ENCODE data around the gene ASCL1. TPM values are rescaled to one million over a fixed set of nuclear protein-coding genes. Genes with fewer than 3 reads are reported as not detected.

Gene ASCL1
- total and polyA plus RNA-seq, 10 of the 15 experiments (the other 5 are each of a cell fraction or from before 2014, with no cell fraction given) = 10.6 to 61.1 (median 20.5) TPM

DNA sequence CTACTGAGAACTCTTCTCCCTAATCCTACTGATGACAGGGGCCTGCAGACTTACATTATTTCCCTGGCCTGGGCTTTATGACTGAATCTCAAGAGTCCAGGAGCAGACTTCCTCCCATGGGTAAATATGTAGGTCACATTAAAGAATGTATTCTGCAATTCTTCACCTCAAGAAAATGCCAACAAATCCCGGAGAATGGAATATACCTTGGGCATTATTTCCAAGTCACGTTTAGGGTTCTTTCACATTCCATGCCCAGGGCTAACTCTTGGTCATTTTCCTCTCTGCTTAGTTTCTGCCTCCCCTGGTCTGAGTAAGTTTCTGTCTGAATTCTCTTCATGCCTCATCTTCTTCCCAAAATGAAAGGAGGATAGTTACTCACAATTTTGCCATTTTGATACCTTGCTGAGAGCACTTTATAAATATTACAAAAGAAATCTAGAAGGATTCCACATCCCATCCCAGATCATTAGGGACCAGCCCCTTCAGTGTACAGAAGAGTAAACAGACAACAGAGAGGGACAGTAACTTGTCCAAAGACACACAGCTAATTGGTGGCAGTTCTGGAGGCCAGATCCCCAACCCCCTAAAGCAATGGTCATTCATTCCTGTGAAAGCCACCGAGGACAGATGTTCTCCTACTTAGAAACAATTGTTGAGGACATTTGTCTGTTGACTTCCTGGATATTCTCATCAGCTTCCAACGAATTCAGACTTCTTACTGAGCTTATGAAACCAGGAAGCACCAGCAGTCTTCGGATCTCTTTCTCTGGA lies 41.0 kb upstream of the ASCL1 start:
- peak overlapping the region; percentile 86 for H2AFZ ChIP-seq (ENCODE audit: control insufficient read depth, low read depth, low read length)
- no peak overlapping the region for H3K9ac ChIP-seq (ENCODE audit: control insufficient read depth, insufficient read depth, low read length)
- H3K27me3 ChIP-seq (replicated peaks in 1 of 2; ENCODE audit: control insufficient read depth in 2 of 2, insufficient read depth in 2 of 2, low read length in 1 of 2) = no peaks in the 10 kb centered on the region
- 54% methylated on average over 5 of the region's 5 CpGs for WGBS (ENCODE audit: insufficient coverage, insufficient replicate concordance, low lambda C conversion rate, missing lambda C conversion rate)
- in situ Hi-C loops (cut with MboI) = no loop called here
- H3K27ac ChIP-seq (ENCODE audit: control insufficient read depth, insufficient read depth) = no peak overlapping the region
- H3K9me3 ChIP-seq (replicated peaks; ENCODE audit: control insufficient read depth, insufficient read depth, low read length) = no peaks in the 10 kb centered on the region; the same call in 2 of the 3 replicates
- H3K4me2 ChIP-seq (ENCODE audit: control insufficient read depth, insufficient read depth) = peak overlapping the region; percentile 75
- H4K20me1 ChIP-seq (ENCODE audit: control insufficient read depth, insufficient read depth) = no peaks in the 10 kb centered on the region
- FAIRE-seq = no peak
- no TSS peak for BruUV-seq (replicated peaks)
- intact Hi-C loops (cut with micrococcal nuclease; ENCODE audit: unreplicated experiment) = no loop called here
- ChIA-PET SMC1A (ENCODE audit: uncharacterized antibody, unreplicated experiment) (interaction anchor here (0.7 to 1.5 kb wide), 5 partner anchors 14 to 630 kb away, joined by 3 to 4 read pairs (median 3); no protein-coding TSS in a partner anchor), POLR2A (interaction anchor here (0.8 kb wide), 1 partner anchor 14 kb away, joined by 3 read pairs; no protein-coding TSS in a partner anchor), RAD21 (ENCODE audit: unreplicated experiment) (interaction anchor here (1.0 to 1.8 kb wide), 2 partner anchors 13 to 33 kb away, joined by 5 to 12 read pairs; no protein-coding TSS in a partner anchor), CTCF (interaction anchor here (1.1 to 3.8 kb wide), 2 partner anchors 24 to 33 kb away, joined by 3 to 19 read pairs; no protein-coding TSS in a partner anchor)
- no peaks in the 10 kb centered on the region for H3K79me2 ChIP-seq (ENCODE audit: control insufficient read depth, insufficient read depth, low read length)
- no peaks in the 10 kb centered on the region for H3K36me3 ChIP-seq (ENCODE audit: control insufficient read depth in 2 of 2, insufficient read depth in 2 of 2, low read length in 1 of 2)
- no peak for DNase-seq (ENCODE audit: low read depth, low spot score)
- ATAC-seq = no peak
- H3K4me1 ChIP-seq (ENCODE audit: control insufficient read depth, insufficient read depth, low read length) = peaks cover 14% of the 10 kb centered on the region
- H3K4me3 ChIP-seq = no peak overlapping the region
- TF ChIP-seq, protein P1, sequence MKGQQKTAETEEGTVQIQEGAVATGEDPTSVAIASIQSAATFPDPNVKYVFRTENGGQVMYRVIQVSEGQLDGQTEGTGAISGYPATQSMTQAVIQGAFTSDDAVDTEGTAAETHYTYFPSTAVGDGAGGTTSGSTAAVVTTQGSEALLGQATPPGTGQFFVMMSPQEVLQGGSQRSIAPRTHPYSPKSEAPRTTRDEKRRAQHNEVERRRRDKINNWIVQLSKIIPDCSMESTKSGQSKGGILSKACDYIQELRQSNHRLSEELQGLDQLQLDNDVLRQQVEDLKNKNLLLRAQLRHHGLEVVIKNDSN (IDR thresholded peaks at IDR 0.05; ENCODE audit: borderline replicate concordance, extremely low read length, insufficient read depth, low read depth, low read length) = no peak
- TF ChIP-seq, protein P2, sequence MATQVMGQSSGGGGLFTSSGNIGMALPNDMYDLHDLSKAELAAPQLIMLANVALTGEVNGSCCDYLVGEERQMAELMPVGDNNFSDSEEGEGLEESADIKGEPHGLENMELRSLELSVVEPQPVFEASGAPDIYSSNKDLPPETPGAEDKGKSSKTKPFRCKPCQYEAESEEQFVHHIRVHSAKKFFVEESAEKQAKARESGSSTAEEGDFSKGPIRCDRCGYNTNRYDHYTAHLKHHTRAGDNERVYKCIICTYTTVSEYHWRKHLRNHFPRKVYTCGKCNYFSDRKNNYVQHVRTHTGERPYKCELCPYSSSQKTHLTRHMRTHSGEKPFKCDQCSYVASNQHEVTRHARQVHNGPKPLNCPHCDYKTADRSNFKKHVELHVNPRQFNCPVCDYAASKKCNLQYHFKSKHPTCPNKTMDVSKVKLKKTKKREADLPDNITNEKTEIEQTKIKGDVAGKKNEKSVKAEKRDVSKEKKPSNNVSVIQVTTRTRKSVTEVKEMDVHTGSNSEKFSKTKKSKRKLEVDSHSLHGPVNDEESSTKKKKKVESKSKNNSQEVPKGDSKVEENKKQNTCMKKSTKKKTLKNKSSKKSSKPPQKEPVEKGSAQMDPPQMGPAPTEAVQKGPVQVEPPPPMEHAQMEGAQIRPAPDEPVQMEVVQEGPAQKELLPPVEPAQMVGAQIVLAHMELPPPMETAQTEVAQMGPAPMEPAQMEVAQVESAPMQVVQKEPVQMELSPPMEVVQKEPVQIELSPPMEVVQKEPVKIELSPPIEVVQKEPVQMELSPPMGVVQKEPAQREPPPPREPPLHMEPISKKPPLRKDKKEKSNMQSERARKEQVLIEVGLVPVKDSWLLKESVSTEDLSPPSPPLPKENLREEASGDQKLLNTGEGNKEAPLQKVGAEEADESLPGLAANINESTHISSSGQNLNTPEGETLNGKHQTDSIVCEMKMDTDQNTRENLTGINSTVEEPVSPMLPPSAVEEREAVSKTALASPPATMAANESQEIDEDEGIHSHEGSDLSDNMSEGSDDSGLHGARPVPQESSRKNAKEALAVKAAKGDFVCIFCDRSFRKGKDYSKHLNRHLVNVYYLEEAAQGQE (IDR thresholded peaks at IDR 0.05; ENCODE audit: low read depth, low read length) = no peak
- no peak for TF ChIP-seq CHD4 (IDR thresholded peaks at IDR 0.05)
- TF ChIP-seq, protein P3, sequence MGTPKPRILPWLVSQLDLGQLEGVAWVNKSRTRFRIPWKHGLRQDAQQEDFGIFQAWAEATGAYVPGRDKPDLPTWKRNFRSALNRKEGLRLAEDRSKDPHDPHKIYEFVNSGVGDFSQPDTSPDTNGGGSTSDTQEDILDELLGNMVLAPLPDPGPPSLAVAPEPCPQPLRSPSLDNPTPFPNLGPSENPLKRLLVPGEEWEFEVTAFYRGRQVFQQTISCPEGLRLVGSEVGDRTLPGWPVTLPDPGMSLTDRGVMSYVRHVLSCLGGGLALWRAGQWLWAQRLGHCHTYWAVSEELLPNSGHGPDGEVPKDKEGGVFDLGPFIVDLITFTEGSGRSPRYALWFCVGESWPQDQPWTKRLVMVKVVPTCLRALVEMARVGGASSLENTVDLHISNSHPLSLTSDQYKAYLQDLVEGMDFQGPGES (IDR thresholded peaks at IDR 0.05) = no peak
- no peak for TF ChIP-seq NR2C1 (IDR thresholded peaks at IDR 0.05)
- no peak for TF ChIP-seq BACH1 (IDR thresholded peaks at IDR 0.05; ENCODE audit: borderline replicate concordance)
- TF ChIP-seq LARP7 (IDR thresholded peaks at IDR 0.05) = no peak
- TF ChIP-seq SREBF1 (IDR thresholded peaks at IDR 0.05; ENCODE audit: low read length) = no peak
- no peak for TF ChIP-seq TAF1 (IDR thresholded peaks at IDR 0.05; ENCODE audit: borderline replicate concordance, low read depth, low read length)
- no peak for TF ChIP-seq SMAD5 (IDR thresholded peaks at IDR 0.05; ENCODE audit: low read depth)
- TF ChIP-seq, protein P4, sequence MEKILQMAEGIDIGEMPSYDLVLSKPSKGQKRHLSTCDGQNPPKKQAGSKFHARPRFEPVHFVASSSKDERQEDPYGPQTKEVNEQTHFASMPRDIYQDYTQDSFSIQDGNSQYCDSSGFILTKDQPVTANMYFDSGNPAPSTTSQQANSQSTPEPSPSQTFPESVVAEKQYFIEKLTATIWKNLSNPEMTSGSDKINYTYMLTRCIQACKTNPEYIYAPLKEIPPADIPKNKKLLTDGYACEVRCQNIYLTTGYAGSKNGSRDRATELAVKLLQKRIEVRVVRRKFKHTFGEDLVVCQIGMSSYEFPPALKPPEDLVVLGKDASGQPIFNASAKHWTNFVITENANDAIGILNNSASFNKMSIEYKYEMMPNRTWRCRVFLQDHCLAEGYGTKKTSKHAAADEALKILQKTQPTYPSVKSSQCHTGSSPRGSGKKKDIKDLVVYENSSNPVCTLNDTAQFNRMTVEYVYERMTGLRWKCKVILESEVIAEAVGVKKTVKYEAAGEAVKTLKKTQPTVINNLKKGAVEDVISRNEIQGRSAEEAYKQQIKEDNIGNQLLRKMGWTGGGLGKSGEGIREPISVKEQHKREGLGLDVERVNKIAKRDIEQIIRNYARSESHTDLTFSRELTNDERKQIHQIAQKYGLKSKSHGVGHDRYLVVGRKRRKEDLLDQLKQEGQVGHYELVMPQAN (conservative IDR thresholded peaks at IDR 0.05) = no peak
- TF ChIP-seq ZBED1 (IDR thresholded peaks at IDR 0.05; ENCODE audit: borderline replicate concordance) = no peak
- no peak for TF ChIP-seq ZNF622 (IDR thresholded peaks at IDR 0.05)
- TF ChIP-seq, protein P5, sequence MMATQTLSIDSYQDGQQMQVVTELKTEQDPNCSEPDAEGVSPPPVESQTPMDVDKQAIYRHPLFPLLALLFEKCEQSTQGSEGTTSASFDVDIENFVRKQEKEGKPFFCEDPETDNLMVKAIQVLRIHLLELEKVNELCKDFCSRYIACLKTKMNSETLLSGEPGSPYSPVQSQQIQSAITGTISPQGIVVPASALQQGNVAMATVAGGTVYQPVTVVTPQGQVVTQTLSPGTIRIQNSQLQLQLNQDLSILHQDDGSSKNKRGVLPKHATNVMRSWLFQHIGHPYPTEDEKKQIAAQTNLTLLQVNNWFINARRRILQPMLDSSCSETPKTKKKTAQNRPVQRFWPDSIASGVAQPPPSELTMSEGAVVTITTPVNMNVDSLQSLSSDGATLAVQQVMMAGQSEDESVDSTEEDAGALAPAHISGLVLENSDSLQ (IDR thresholded peaks at IDR 0.05) = no peak
- TF ChIP-seq JUNB (IDR thresholded peaks at IDR 0.05) = no peak
- no peak for TF ChIP-seq GABPA (IDR thresholded peaks at IDR 0.05; ENCODE audit: low read depth)
